Measurements from ENCODE around the gene MAP2. TPM values are rescaled to one million over a fixed set of nuclear protein-coding genes. Genes with fewer than 3 reads are reported as not detected.

MAP2 gene
- total and polyA plus RNA-seq, 2 donors (not counting 1 experiment from before 2014, with no cell fraction given) = 1.8 to 3.0 TPM

GRCh38 chr2:209757163-209757562 is 333.3 kb downstream of the MAP2 start:
- Mint-ChIP-seq H3K9me3 (ENCODE audit: insufficient read depth) (no peaks in the 10 kb centered on the region), H3K27ac (no peak overlapping the region), H3K4me1 (no peaks in the 10 kb centered on the region), H3K27me3 (peaks cover 14% of the 10 kb centered on the region), H3K4me3 (no peak overlapping the region)
- ATAC-seq (ENCODE audit: low read depth) (no peak), DNase-seq (no peak)
- TF ChIP-seq EZH2 (IDR thresholded peaks at IDR 0.05; ENCODE audit: borderline replicate concordance, insufficient read depth, low read depth, low read length, poor library complexity, severe bottlenecking) (no peak), CTCF (IDR thresholded peaks at IDR 0.05) (no peak)
- intact Hi-C loops (cut with micrococcal nuclease) = no loop called here
- Histone ChIP-seq H3K4me3 (ENCODE audit: control extremely low read depth in 1 of 5, extremely low read depth in 1 of 5, insufficient read depth in 1 of 5, low read depth in 2 of 5, low read length in 4 of 5) (no peak overlapping the region), H3K9me3 (ENCODE audit: control extremely low read depth in 1 of 3, control insufficient read depth in 2 of 3, insufficient read depth in 1 of 3, low read length in 2 of 3) (no peaks in the 10 kb centered on the region), H3K9ac (ENCODE audit: low read length) (no peak overlapping the region), H3K36me3 (replicated peaks in 1 of 2; ENCODE audit: control extremely low read depth in 1 of 2, control insufficient read depth in 1 of 2, extremely low read depth in 1 of 2, insufficient read depth in 2 of 2, low read length in 1 of 2) (no peaks in the 10 kb centered on the region), H3K27ac (ENCODE audit: low read length in 2 of 2) (no peak overlapping the region), H2AFZ (ENCODE audit: insufficient read depth, low read depth, low read length, poor library complexity, severe bottlenecking) (no peak overlapping the region), H3K27me3 (replicated peaks in 1 of 4; ENCODE audit: control extremely low read depth in 1 of 4, control insufficient read depth in 3 of 4, insufficient read depth in 4 of 4, low read length in 3 of 4) (peaks cover 0 to 3% (median 0%) of the 10 kb centered on the region in 4 experiments), H3K4me1 (ENCODE audit: control insufficient read depth in 2 of 2, insufficient read depth in 2 of 2, low read length in 2 of 2) (no peaks in the 10 kb centered on the region), H3K4me2 (replicated peaks; ENCODE audit: low read depth, low read length, poor library complexity, severe bottlenecking) (no peak overlapping the region), H3K79me2 (ENCODE audit: control insufficient read depth, insufficient read depth, low read length) (no peaks in the 10 kb centered on the region), H4K20me1 (ENCODE audit: control insufficient read depth, insufficient read depth, low read length, poor library complexity, severe bottlenecking) (no peaks in the 10 kb centered on the region)
- ChIA-PET CTCF (no interaction called here), POLR2A (interaction anchor here (0.7 kb wide), 1 partner anchor 696 kb away, joined by 3 read pairs; no protein-coding TSS in a partner anchor)

GRCh38 chr2:209761566-209761965 is 337.7 kb downstream of the MAP2 start:
- no peak for ATAC-seq (ENCODE audit: low read depth)
- Histone ChIP-seq H3K36me3 (replicated peaks in 1 of 2; ENCODE audit: control extremely low read depth in 1 of 2, control insufficient read depth in 1 of 2, extremely low read depth in 1 of 2, insufficient read depth in 2 of 2, low read length in 1 of 2) (no peaks in the 10 kb centered on the region), H3K27ac (ENCODE audit: low read length in 2 of 2) (no peak overlapping the region), H3K9me3 (ENCODE audit: control extremely low read depth in 1 of 3, control insufficient read depth in 2 of 3, insufficient read depth in 1 of 3, low read length in 2 of 3) (no peaks in the 10 kb centered on the region), H3K9ac (ENCODE audit: low read length) (no peak overlapping the region), H4K20me1 (ENCODE audit: control insufficient read depth, insufficient read depth, low read length, poor library complexity, severe bottlenecking) (no peaks in the 10 kb centered on the region), H3K27me3 (replicated peaks in 1 of 4; ENCODE audit: control extremely low read depth in 1 of 4, control insufficient read depth in 3 of 4, insufficient read depth in 4 of 4, low read length in 3 of 4) (peaks cover 0 to 2% (median 0%) of the 10 kb centered on the region in 4 experiments), H3K79me2 (ENCODE audit: control insufficient read depth, insufficient read depth, low read length) (no peaks in the 10 kb centered on the region), H3K4me2 (replicated peaks; ENCODE audit: low read depth, low read length, poor library complexity, severe bottlenecking) (no peak overlapping the region), H2AFZ (ENCODE audit: insufficient read depth, low read depth, low read length, poor library complexity, severe bottlenecking) (no peak overlapping the region), H3K4me1 (ENCODE audit: control insufficient read depth in 2 of 2, insufficient read depth in 2 of 2, low read length in 2 of 2) (no peaks in the 10 kb centered on the region), H3K4me3 (ENCODE audit: control extremely low read depth in 1 of 5, extremely low read depth in 1 of 5, insufficient read depth in 1 of 5, low read depth in 2 of 5, low read length in 4 of 5) (no peak overlapping the region)
- Mint-ChIP-seq H3K4me3 (no peak overlapping the region), H3K9me3 (ENCODE audit: insufficient read depth) (no peaks in the 10 kb centered on the region), H3K27me3 (peaks cover 7% of the 10 kb centered on the region), H3K27ac (no peak overlapping the region), H3K4me1 (no peaks in the 10 kb centered on the region)
- CTCF ChIA-PET = interaction anchor here (0.8 kb wide), 1 partner anchor 8 kb away, joined by 3 read pairs; no protein-coding TSS in a partner anchor
- no peak for DNase-seq
- no CpG with 5 or more reads among the region's 2 CpGs for WGBS (ENCODE audit: insufficient coverage)
- POLR2A ChIA-PET = no interaction called here
- intact Hi-C loops (cut with micrococcal nuclease) = no loop called here
- TF ChIP-seq CTCF (IDR thresholded peaks at IDR 0.05) (no peak), EZH2 (IDR thresholded peaks at IDR 0.05; ENCODE audit: borderline replicate concordance, insufficient read depth, low read depth, low read length, poor library complexity, severe bottlenecking) (no peak)

Data from B cell (primary cell).